GM23338 (cell line): ENCODE measurements around the gene EPHB3. TPM values are rescaled to one million over a fixed set of nuclear protein-coding genes. Genes with fewer than 3 reads are reported as not detected.
A peak's percentile ranks its signal among the peaks of the same experiment; 100 is the strongest.

Experiments
- ATAC-seq: fragments of 200-7000 bp; cut with Tn5 transposase; 3 replicates; pipeline ENCODE4 v1.9.1; 2020
- DNase-seq: peaks from one replicate; pipeline ENCODE4 v3.0.0-alpha.2; 2015; ENCODE audit warnings: low spot score
- H2AFZ ChIP-seq: fragments of 200-600 bp; sonication (generic); 2 replicates; pipeline ENCODE4 v1.8.0; 2016; ENCODE audit warnings: antibody characterized with exemption, mild to moderate bottlenecking, moderate library complexity
- H3F3A ChIP-seq: fragments of 200-600 bp; sonication (generic); replicated peaks from 2 replicates; pipeline ENCODE4 v1.8.0; 2017; ENCODE audit warnings: antibody characterized with exemption, mixed run types, low read depth
- H3K27ac ChIP-seq: fragments of 200-600 bp; sonication (generic); 2 replicates; pipeline ENCODE4 v1.6.1; 2016; ENCODE audit warnings: low read depth
- H3K27me3 ChIP-seq: fragments of 200-600 bp; sonication (generic); 2 replicates; pipeline ENCODE4 v1.8.0; 2016; ENCODE audit warnings: mild to moderate bottlenecking, mixed run types, moderate library complexity; ENCODE audit not compliant: insufficient read depth
- H3K36me3 ChIP-seq: fragments of 200-600 bp; sonication (generic); 2 replicates; pipeline ENCODE4 v1.8.0; 2016; ENCODE audit warnings: mild to moderate bottlenecking; ENCODE audit not compliant: insufficient read depth
- H3K4me1 ChIP-seq: fragments of 200-600 bp; sonication (generic); 2 replicates; pipeline ENCODE4 v1.8.0; 2016; ENCODE audit warnings: mild to moderate bottlenecking, moderate library complexity; ENCODE audit not compliant: insufficient read depth
- H3K4me2 ChIP-seq: fragments of 200-600 bp; sonication (generic); 2 replicates; pipeline ENCODE4 v1.7.1; 2017; ENCODE audit warnings: mixed run types
- H3K4me3 ChIP-seq: fragments of 200-600 bp; sonication (generic); 2 replicates; pipeline ENCODE4 v1.6.1; 2016; ENCODE audit warnings: mixed run types
- H3K79me2 ChIP-seq: fragments of 200-600 bp; sonication (generic); replicated peaks from 2 replicates; pipeline ENCODE4 v1.8.0; 2017; ENCODE audit warnings: mild to moderate bottlenecking; ENCODE audit not compliant: insufficient read depth
- H3K9me2 ChIP-seq: fragments of 200-600 bp; sonication (generic); 2 replicates; pipeline ENCODE4 v1.8.0; 2017; ENCODE audit not compliant: insufficient read depth
- H4K20me1 ChIP-seq: fragments of 200-600 bp; sonication (generic); replicated peaks from 2 replicates; pipeline ENCODE4 v1.8.0; 2017; ENCODE audit warnings: mild to moderate bottlenecking; ENCODE audit not compliant: insufficient read depth
- H3K27ac Mint-ChIP-seq: 2 replicates; pipeline ENCODE4 v1.8.0; 2020; ENCODE audit warnings: inconsistent platforms, mild to moderate bottlenecking, moderate library complexity, mixed read lengths
- H3K27me3 Mint-ChIP-seq: 3 replicates; pipeline ENCODE4 v1.8.0; 2022; ENCODE audit warnings: low read depth, mild to moderate bottlenecking, moderate library complexity, mixed read lengths, inconsistent platforms; ENCODE audit not compliant: insufficient read depth, poor library complexity
- H3K36me3 Mint-ChIP-seq: 3 replicates; pipeline ENCODE4 v1.8.0; 2021; ENCODE audit warnings: low read depth, mild to moderate bottlenecking, inconsistent platforms, moderate library complexity, mixed read lengths
- H3K4me1 Mint-ChIP-seq: 3 replicates; pipeline ENCODE4 v1.8.0; 2020; ENCODE audit warnings: mild to moderate bottlenecking, inconsistent platforms, mixed read lengths
- H3K4me3 Mint-ChIP-seq: 3 replicates; pipeline ENCODE4 v1.8.0; 2021; ENCODE audit warnings: moderate library complexity, mild to moderate bottlenecking, inconsistent platforms, mixed read lengths
- H3K9me3 Mint-ChIP-seq: 3 replicates; pipeline ENCODE4 v1.8.0; 2020; ENCODE audit warnings: moderate library complexity, mild to moderate bottlenecking, inconsistent platforms, mixed read lengths
- CREB1 ChIP-seq: fragments of 250-450 bp; sonication (Bioruptor Pico); IDR thresholded peaks from 2 replicates; pipeline ENCODE4 v1.5.0; 2020; ENCODE audit warnings: low read depth, mild to moderate bottlenecking, moderate library complexity
- EZH2 ChIP-seq: fragments of 200-600 bp; sonication (generic); IDR thresholded peaks from one replicate; pipeline ENCODE4 v1.8.0; 2017; ENCODE audit warnings: antibody characterized with exemption, mild to moderate bottlenecking, low read depth; ENCODE audit not compliant: unreplicated experiment
- EZH2phosphoT487 ChIP-seq: fragments of 200-600 bp; sonication (generic); IDR thresholded peaks from one replicate; pipeline ENCODE4 v1.8.1; 2018; ENCODE audit warnings: antibody characterized with exemption; ENCODE audit not compliant: unreplicated experiment
- JUNB ChIP-seq: IDR thresholded peaks from one replicate; pipeline ENCODE4 v1.6.1; 2016; ENCODE audit warnings: antibody characterized with exemption; ENCODE audit not compliant: unreplicated experiment
- NANOG ChIP-seq: IDR thresholded peaks from 2 replicates; pipeline ENCODE4 v1.6.1; 2016; ENCODE audit warnings: antibody characterized with exemption, borderline replicate concordance
- POLR2AphosphoS5 ChIP-seq: IDR thresholded peaks from 2 replicates; pipeline ENCODE4 v1.6.1; 2016; ENCODE audit warnings: antibody characterized with exemption, low read depth
- REST ChIP-seq: IDR thresholded peaks from one replicate; pipeline ENCODE4 v1.6.1; 2018; ENCODE audit warnings: antibody characterized with exemption; ENCODE audit not compliant: unreplicated experiment
- STAT1 ChIP-seq: IDR thresholded peaks from one replicate; pipeline ENCODE4 v1.6.1; 2016; ENCODE audit warnings: antibody characterized with exemption; ENCODE audit not compliant: unreplicated experiment
- ZNF114 ChIP-seq: fragments of 250-450 bp; sonication (Bioruptor Pico); IDR thresholded peaks from 2 replicates; pipeline ENCODE4 v1.5.0; 2020; ENCODE audit warnings: mild to moderate bottlenecking, moderate library complexity
- ZNF331 ChIP-seq: fragments of 250-450 bp; sonication (Bioruptor Pico); IDR thresholded peaks from 2 replicates; pipeline ENCODE4 v1.5.0; 2020; ENCODE audit warnings: low read depth, mild to moderate bottlenecking, moderate library complexity
- polyA plus RNA-seq: library from polyadenylated mRNA; unstranded; fragments of >200 nt; fragmentation: Nextera tagmentation; extraction: Ambion mirVana; gene quantifications from 2 replicates; pipeline ENCODE4 v1.2.1, GENCODE V29; 2016
- total RNA-seq: library from RNA; depleted of rRNA; stranded (reverse); fragments of >200 nt; shearing (Covaris generic); gene quantifications from 2 replicates; pipeline ENCODE4 v1.2.3, GENCODE V29; 2014
- TF ChIP-seq, protein P1 (sequence below): fragments of 250-450 bp; sonication (Bioruptor Pico); IDR thresholded peaks from 2 replicates; pipeline ENCODE4 v1.5.0; 2020; ENCODE audit warnings: mild to moderate bottlenecking, moderate library complexity
- TF ChIP-seq, protein P2 (sequence below): IDR thresholded peaks from 2 replicates; pipeline ENCODE4 v1.6.1; 2016; ENCODE audit warnings: antibody characterized with exemption
- TF ChIP-seq, protein P3 (sequence below), 2 experiments: fragments of 200-600 bp in 1 of 2; sonication (generic) in 1 of 2; conservative IDR thresholded peaks; 2 replicates each; pipeline versions ENCODE4 v1.5.1 to v1.6.1; 2016 to 2017; ENCODE audit warnings: antibody characterized with exemption in 2 of 2, low read depth in 2 of 2, mild to moderate bottlenecking in 2 of 2, moderate library complexity in 1 of 2

Gene EPHB3
- total and polyA plus RNA-seq, 2 experiments from 2014 or later, result 0.57 to 2.0 TPM

DNA sequence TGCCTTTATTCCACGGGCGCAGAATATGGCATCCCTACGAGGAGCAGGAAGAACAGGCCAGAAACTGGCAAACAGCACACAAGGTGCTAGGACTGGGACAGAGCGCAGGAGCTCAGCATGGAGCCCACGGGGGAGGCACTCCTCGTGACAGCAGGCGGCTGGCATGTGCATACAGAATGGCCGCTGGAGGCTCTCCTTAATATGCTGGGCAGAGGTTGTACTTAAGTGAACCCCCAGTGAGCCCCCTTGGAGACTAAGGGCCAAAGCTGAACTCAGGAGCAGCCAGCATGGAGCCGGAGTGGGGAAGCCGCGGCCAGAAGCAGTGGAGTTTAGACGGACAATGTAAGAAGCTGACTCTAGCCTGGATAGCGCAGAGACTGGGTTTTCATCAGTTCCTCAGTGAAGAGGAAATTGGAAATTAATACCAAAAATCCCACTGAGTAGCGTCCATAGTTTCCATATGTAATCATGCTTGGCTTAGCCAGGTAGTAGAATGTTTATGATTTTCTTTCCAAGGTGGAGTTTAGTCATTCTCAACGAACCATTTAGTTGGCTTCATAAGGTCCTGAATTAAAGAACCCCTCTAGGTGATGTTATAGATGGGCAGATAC is 69.4 kb downstream of the EPHB3 start:
- no peaks in the 10 kb centered on the region; the same call in 2 of the 3 replicates for H3K9me3 Mint-ChIP-seq
- TF ChIP-seq EZH2, result no peak
- TF ChIP-seq, protein P1, sequence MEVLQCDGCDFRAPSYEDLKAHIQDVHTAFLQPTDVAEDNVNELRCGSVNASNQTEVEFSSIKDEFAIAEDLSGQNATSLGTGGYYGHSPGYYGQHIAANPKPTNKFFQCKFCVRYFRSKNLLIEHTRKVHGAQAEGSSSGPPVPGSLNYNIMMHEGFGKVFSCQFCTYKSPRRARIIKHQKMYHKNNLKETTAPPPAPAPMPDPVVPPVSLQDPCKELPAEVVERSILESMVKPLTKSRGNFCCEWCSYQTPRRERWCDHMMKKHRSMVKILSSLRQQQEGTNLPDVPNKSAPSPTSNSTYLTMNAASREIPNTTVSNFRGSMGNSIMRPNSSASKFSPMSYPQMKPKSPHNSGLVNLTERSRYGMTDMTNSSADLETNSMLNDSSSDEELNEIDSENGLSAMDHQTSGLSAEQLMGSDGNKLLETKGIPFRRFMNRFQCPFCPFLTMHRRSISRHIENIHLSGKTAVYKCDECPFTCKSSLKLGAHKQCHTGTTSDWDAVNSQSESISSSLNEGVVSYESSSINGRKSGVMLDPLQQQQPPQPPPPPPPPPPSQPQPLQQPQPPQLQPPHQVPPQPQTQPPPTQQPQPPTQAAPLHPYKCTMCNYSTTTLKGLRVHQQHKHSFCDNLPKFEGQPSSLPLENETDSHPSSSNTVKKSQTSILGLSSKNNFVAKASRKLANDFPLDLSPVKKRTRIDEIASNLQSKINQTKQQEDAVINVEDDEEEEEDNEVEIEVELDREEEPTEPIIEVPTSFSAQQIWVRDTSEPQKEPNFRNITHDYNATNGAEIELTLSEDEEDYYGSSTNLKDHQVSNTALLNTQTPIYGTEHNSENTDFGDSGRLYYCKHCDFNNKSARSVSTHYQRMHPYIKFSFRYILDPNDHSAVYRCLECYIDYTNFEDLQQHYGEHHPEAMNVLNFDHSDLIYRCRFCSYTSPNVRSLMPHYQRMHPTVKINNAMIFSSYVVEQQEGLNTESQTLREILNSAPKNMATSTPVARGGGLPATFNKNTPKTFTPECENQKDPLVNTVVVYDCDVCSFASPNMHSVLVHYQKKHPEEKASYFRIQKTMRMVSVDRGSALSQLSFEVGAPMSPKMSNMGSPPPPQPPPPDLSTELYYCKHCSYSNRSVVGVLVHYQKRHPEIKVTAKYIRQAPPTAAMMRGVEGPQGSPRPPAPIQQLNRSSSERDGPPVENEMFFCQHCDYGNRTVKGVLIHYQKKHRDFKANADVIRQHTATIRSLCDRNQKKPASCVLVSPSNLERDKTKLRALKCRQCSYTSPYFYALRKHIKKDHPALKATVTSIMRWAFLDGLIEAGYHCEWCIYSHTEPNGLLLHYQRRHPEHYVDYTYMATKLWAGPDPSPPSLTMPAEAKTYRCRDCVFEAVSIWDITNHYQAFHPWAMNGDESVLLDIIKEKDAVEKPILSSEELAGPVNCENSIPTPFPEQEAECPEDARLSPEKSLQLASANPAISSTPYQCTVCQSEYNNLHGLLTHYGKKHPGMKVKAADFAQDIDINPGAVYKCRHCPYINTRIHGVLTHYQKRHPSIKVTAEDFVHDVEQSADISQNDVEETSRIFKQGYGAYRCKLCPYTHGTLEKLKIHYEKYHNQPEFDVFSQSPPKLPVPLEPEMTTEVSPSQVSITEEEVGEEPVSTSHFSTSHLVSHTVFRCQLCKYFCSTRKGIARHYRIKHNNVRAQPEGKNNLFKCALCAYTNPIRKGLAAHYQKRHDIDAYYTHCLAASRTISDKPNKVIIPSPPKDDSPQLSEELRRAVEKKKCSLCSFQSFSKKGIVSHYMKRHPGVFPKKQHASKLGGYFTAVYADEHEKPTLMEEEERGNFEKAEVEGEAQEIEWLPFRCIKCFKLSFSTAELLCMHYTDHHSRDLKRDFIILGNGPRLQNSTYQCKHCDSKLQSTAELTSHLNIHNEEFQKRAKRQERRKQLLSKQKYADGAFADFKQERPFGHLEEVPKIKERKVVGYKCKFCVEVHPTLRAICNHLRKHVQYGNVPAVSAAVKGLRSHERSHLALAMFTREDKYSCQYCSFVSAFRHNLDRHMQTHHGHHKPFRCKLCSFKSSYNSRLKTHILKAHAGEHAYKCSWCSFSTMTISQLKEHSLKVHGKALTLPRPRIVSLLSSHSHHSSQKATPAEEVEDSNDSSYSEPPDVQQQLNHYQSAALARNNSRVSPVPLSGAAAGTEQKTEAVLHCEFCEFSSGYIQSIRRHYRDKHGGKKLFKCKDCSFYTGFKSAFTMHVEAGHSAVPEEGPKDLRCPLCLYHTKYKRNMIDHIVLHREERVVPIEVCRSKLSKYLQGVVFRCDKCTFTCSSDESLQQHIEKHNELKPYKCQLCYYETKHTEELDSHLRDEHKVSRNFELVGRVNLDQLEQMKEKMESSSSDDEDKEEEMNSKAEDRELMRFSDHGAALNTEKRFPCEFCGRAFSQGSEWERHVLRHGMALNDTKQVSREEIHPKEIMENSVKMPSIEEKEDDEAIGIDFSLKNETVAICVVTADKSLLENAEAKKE (CRISPR knock-in tag), result no peak
- TF ChIP-seq NANOG, result no peak
- TF ChIP-seq, protein P2, sequence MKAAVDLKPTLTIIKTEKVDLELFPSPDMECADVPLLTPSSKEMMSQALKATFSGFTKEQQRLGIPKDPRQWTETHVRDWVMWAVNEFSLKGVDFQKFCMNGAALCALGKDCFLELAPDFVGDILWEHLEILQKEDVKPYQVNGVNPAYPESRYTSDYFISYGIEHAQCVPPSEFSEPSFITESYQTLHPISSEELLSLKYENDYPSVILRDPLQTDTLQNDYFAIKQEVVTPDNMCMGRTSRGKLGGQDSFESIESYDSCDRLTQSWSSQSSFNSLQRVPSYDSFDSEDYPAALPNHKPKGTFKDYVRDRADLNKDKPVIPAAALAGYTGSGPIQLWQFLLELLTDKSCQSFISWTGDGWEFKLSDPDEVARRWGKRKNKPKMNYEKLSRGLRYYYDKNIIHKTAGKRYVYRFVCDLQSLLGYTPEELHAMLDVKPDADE, result no peak
- no peak for TF ChIP-seq ZNF114 (CRISPR knock-in tag)
- no peak for TF ChIP-seq EZH2phosphoT487
- no peak for TF ChIP-seq ZNF331 (CRISPR knock-in tag)
- TF ChIP-seq REST, result no peak
- TF ChIP-seq JUNB, result no peak
- TF ChIP-seq, protein P3, sequence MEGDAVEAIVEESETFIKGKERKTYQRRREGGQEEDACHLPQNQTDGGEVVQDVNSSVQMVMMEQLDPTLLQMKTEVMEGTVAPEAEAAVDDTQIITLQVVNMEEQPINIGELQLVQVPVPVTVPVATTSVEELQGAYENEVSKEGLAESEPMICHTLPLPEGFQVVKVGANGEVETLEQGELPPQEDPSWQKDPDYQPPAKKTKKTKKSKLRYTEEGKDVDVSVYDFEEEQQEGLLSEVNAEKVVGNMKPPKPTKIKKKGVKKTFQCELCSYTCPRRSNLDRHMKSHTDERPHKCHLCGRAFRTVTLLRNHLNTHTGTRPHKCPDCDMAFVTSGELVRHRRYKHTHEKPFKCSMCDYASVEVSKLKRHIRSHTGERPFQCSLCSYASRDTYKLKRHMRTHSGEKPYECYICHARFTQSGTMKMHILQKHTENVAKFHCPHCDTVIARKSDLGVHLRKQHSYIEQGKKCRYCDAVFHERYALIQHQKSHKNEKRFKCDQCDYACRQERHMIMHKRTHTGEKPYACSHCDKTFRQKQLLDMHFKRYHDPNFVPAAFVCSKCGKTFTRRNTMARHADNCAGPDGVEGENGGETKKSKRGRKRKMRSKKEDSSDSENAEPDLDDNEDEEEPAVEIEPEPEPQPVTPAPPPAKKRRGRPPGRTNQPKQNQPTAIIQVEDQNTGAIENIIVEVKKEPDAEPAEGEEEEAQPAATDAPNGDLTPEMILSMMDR (conservative IDR thresholded peaks at IDR 0.05; ENCODE audit: low read depth in 2 of 2), result no peak
- TF ChIP-seq CREB1 (CRISPR knock-in tag), result no peak
- no peak for TF ChIP-seq POLR2AphosphoS5
- no peak for TF ChIP-seq STAT1
- Histone ChIP-seq H2AFZ (peak overlapping the region; percentile 90; the same call in 1 of the 2 replicates), H3K4me2 (no peak overlapping the region), H3K79me2 (no peaks in the 10 kb centered on the region), H3K27ac (no peak overlapping the region), H3K36me3 (no peaks in the 10 kb centered on the region), H3K27me3 (no peaks in the 10 kb centered on the region), H4K20me1 (no peaks in the 10 kb centered on the region), H3K9me2 (no peaks in the 10 kb centered on the region), H3F3A (no peaks in the 10 kb centered on the region), H3K4me1 (peaks cover 8% of the 10 kb centered on the region), H3K4me3 (no peak overlapping the region)
- H3K27me3 Mint-ChIP-seq, result peaks cover 37% of the 10 kb centered on the region
- H3K4me1 Mint-ChIP-seq, result peaks cover 66% of the 10 kb centered on the region
- ATAC-seq, result no peak
- no peaks in the 10 kb centered on the region; the same call in 2 of the 3 replicates for H3K36me3 Mint-ChIP-seq
- DNase-seq, result no peak
- no peak overlapping the region for H3K4me3 Mint-ChIP-seq
- no peak overlapping the region for H3K27ac Mint-ChIP-seq
